IPS DF 6.9 (cell line): ENCODE results near the gene TMX4.

Experiments used
- DNase-seq: peaks from one replicate; pipeline ENCODE4 v3.0.0-alpha.2; 2013; ENCODE audit warnings: low read depth, low spot score
- H3K27ac ChIP-seq: one replicate; pipeline ENCODE4 v1.5.1; 2013; ENCODE audit warnings: low read length, control low read depth
- H3K27me3 ChIP-seq: 2 replicates; pipeline ENCODE4 v1.6.1; 2013; ENCODE audit warnings: mild to moderate bottlenecking, low read length; ENCODE audit not compliant: control insufficient read depth, insufficient read depth
- H3K36me3 ChIP-seq: 2 replicates; pipeline ENCODE4 v1.6.1; 2013; ENCODE audit warnings: low read length; ENCODE audit not compliant: control insufficient read depth, insufficient read depth
- H3K4me1 ChIP-seq: 2 replicates; pipeline ENCODE4 v1.6.1; 2013; ENCODE audit warnings: low read length; ENCODE audit not compliant: control insufficient read depth, insufficient read depth
- H3K4me3 ChIP-seq: 2 replicates; pipeline ENCODE4 v1.5.1; 2013; ENCODE audit warnings: mild to moderate bottlenecking, low read length
- H3K9me3 ChIP-seq: 2 replicates; pipeline ENCODE4 v1.6.1; 2013; ENCODE audit warnings: low read length, inconsistent platforms; ENCODE audit not compliant: control insufficient read depth, insufficient read depth
- WGBS: extraction: QIAGEN DNeasy Blood & Tissue Kit; methylation state at CpG from one replicate; pipeline ENCODE4 v1.1.7; 2013; ENCODE audit warnings: mixed read lengths, missing lambda C conversion rate; ENCODE audit not compliant: insufficient read length, insufficient coverage; 5-methylcytosine and 5-hydroxymethylcytosine counted together

TMX4 gene

GRCh38 chr20:7938058-7938457, 81.5 kb downstream of the TMX4 start:
- WGBS = no CpG with 5 or more reads among the region's 2 CpGs

GRCh38 chr20:7937328-7937727, 82.2 kb downstream of the TMX4 start:
- Histone ChIP-seq H3K27me3 (no peaks in the 10 kb centered on the region), H3K27ac (no peak overlapping the region), H3K36me3 (no peaks in the 10 kb centered on the region), H3K4me3 (no peak overlapping the region), H3K9me3 (no peaks in the 10 kb centered on the region), H3K4me1 (no peaks in the 10 kb centered on the region)
- DNase-seq = no peak
- no CpG with 5 or more reads among the region's 3 CpGs for WGBS

More at GRCh38 chr20:7938058-7938457, 81.5 kb downstream of the TMX4 start:
- no peaks in the 10 kb centered on the region for H3K36me3 ChIP-seq
- H3K27me3 ChIP-seq = no peaks in the 10 kb centered on the region
- no peak overlapping the region for H3K27ac ChIP-seq
- no peak overlapping the region for H3K4me3 ChIP-seq
- H3K9me3 ChIP-seq = no peaks in the 10 kb centered on the region
- no peak for DNase-seq
- no peaks in the 10 kb centered on the region for H3K4me1 ChIP-seq

- no peaks in the 10 kb centered on the region for H3K9me3 ChIP-seq
- no peak overlapping the region for H3K27ac ChIP-seq
- H3K27me3 ChIP-seq = no peaks in the 10 kb centered on the region
- no peaks in the 10 kb centered on the region for H3K4me1 ChIP-seq
- no peaks in the 10 kb centered on the region for H3K36me3 ChIP-seq
- no peak overlapping the region for H3K4me3 ChIP-seq
- no peak for DNase-seq
- WGBS = no CpG with 5 or more reads among the region's 4 CpGs
Observed at GRCh38 chr20:7935027-7935551, 84.5 kb downstream of the TMX4 start.

- no peak overlapping the region for H3K4me3 ChIP-seq
- no peaks in the 10 kb centered on the region for H3K36me3 ChIP-seq
- no peak overlapping the region for H3K27ac ChIP-seq
- no CpG with 5 or more reads among the region's 1 CpG for WGBS
- H3K9me3 ChIP-seq = no peaks in the 10 kb centered on the region
- H3K4me1 ChIP-seq = no peaks in the 10 kb centered on the region
- DNase-seq = no peak
- H3K27me3 ChIP-seq = no peaks in the 10 kb centered on the region
Observed at GRCh38 chr20:7933346-7933745, 86.2 kb downstream of the TMX4 start.

- no peak overlapping the region for H3K4me3 ChIP-seq
- H3K36me3 ChIP-seq = no peaks in the 10 kb centered on the region
- H3K27ac ChIP-seq = no peak overlapping the region
- H3K27me3 ChIP-seq = no peaks in the 10 kb centered on the region
- H3K9me3 ChIP-seq = no peaks in the 10 kb centered on the region
- H3K4me1 ChIP-seq = no peaks in the 10 kb centered on the region
- DNase-seq = no peak
Observed at GRCh38 chr20:7930343-7930742, 89.2 kb downstream of the TMX4 start.
